K562 (cell line): Measurements from ENCODE around the gene NCAPD2. TPM values are rescaled to one million over a fixed set of nuclear protein-coding genes. Genes with fewer than 3 reads are reported as not detected.
A peak's percentile ranks its signal among the peaks of the same experiment; 100 is the strongest.
"Not testable (repeated sequence)": the region's sequence is repeated elsewhere in the genome, so short reads cannot be mapped to it uniquely, and the experiment has no call there.

Experiments used
- ATAC-seq: fragments of 200-7000 bp; cut with Tn5 transposase; 3 replicates; pipeline ENCODE4 v1.9.1; 2020; ENCODE audit warnings: moderate library complexity
- BruUV-seq: library from RNA; stranded (reverse); fragments of 400-500 nt; replicated peaks from 2 replicates; lab custom pipeline; 2021; lab: Mats Ljungman, UMichigan
- CTCF ChIA-PET: fragments of 300-600 bp; formaldehyde crosslinking; extraction: SDS; loops from one replicate; lab custom pipeline; 2021; ENCODE audit warnings: low intra/inter-chr PET ratio; lab: Yijun Ruan, JAX
- POLR2A ChIA-PET: fragments of 300-600, 350-650 bp; sonication (Branson Sonifier 250); formaldehyde crosslinking; extraction: SDS; loops from one replicate; lab custom pipeline; 2021; ENCODE audit warnings: antibody characterized with exemption, inconsistent platforms; lab: Yijun Ruan, JAX
- DNase-seq, 4 experiments: peaks; one replicate each; pipeline versions ENCODE4 v3.0.0 to v3.0.0-alpha.2; 2011 to 2018; ENCODE audit warnings: low spot score in 3 of 4, mixed read lengths in 3 of 4; ENCODE audit errors: extremely low read depth in 1 of 4
- FAIRE-seq: peaks from 2 replicates; lab custom pipeline; 2011; peaks lifted over from hg19 to GRCh38; lab: Jason Lieb, UNC
- H2AFZ ChIP-seq: 2 replicates; pipeline ENCODE4 v1.6.0; 2011; ENCODE audit warnings: low read depth, low read length, control low read depth, inconsistent platforms
- H3K27ac ChIP-seq: fragments of 200-600 bp; 3 replicates; pipeline ENCODE4 v1.8.0; 2011; ENCODE audit warnings: low read depth, mild to moderate bottlenecking, control low read depth, inconsistent platforms, low read length, moderate library complexity, mixed read lengths; ENCODE audit errors: extremely low read depth
- H3K27me3 ChIP-seq, 2 experiments: fragments of 300-600 bp in 1 of 2; 2 replicates in 1 of 2; 3 replicates in 1 of 2; pipeline versions ENCODE4 v1.6.0 to v1.8.0; 2011; ENCODE audit warnings: inconsistent platforms in 2 of 2, low read length in 2 of 2, mild to moderate bottlenecking in 1 of 2, mixed read lengths in 1 of 2, moderate library complexity in 1 of 2; ENCODE audit not compliant: control insufficient read depth in 2 of 2, insufficient read depth in 2 of 2
- H3K36me3 ChIP-seq: fragments of 300-600 bp; 3 replicates; pipeline ENCODE4 v1.8.0; 2011; ENCODE audit warnings: mild to moderate bottlenecking, low read length, inconsistent platforms; ENCODE audit not compliant: control insufficient read depth, insufficient read depth
- H3K4me1 ChIP-seq, 2 experiments: fragments of 200-600 bp in 1 of 2; replicated peaks in 1 of 2; 2 replicates in 1 of 2; 3 replicates in 1 of 2; pipeline versions ENCODE4 v1.5.1 to v1.8.0; 2011; ENCODE audit warnings: inconsistent platforms in 2 of 2, low read length in 2 of 2, mild to moderate bottlenecking in 1 of 2, mixed read lengths in 1 of 2, moderate library complexity in 1 of 2; ENCODE audit not compliant: control insufficient read depth in 2 of 2, insufficient read depth in 2 of 2
- H3K4me2 ChIP-seq: 2 replicates; pipeline ENCODE4 v1.6.1; 2011; ENCODE audit warnings: low read length, control low read depth, inconsistent platforms, mixed read lengths; ENCODE audit not compliant: insufficient read depth
- H3K4me3 ChIP-seq: fragments of 200-600 bp; sonication (generic), shearing (Covaris generic); 2 replicates; pipeline ENCODE4 v1.5.1; 2016; ENCODE audit warnings: control low read depth, inconsistent platforms
- H3K79me2 ChIP-seq: fragments of 200-600 bp; 3 replicates; pipeline ENCODE4 v1.8.0; 2011; ENCODE audit warnings: low read length, inconsistent platforms; ENCODE audit not compliant: control insufficient read depth, insufficient read depth
- H3K9ac ChIP-seq, 2 experiments: 2 replicates each; pipeline versions ENCODE4 v1.6.0 to v1.6.1; 2011; ENCODE audit warnings: low read depth in 2 of 2, low read length in 2 of 2, control low read depth in 1 of 2, inconsistent platforms in 1 of 2, mild to moderate bottlenecking in 1 of 2, mixed read lengths in 1 of 2; ENCODE audit not compliant: insufficient read depth in 1 of 2
- H3K9me1 ChIP-seq: one replicate; pipeline ENCODE4 v1.6.0; 2011; ENCODE audit warnings: inconsistent platforms, mild to moderate bottlenecking, low read length, moderate library complexity; ENCODE audit not compliant: control insufficient read depth, insufficient read depth
- H3K9me3 ChIP-seq: replicated peaks from 2 replicates; pipeline ENCODE4 v1.5.1; 2011; ENCODE audit warnings: low read depth, low read length, inconsistent platforms; ENCODE audit not compliant: control insufficient read depth, insufficient read depth
- H4K20me1 ChIP-seq: replicated peaks from 2 replicates; pipeline ENCODE4 v1.6.1; 2011; ENCODE audit warnings: low read length, inconsistent platforms, mixed read lengths; ENCODE audit not compliant: control insufficient read depth, insufficient read depth
- POLR2A ChIP-seq: fragments of 450-650 bp; conservative IDR thresholded peaks from 2 replicates; pipeline ENCODE4 v1.6.1; 2016
- PTRF ChIP-seq: fragments of 450-650 bp; IDR thresholded peaks from 2 replicates; pipeline ENCODE4 v1.6.1; 2016; ENCODE audit warnings: mild to moderate bottlenecking, missing genetic modification characterization, missing compliant biosample characterization
- SUPT5H ChIP-seq: fragments of 450-650 bp; IDR thresholded peaks from 2 replicates; pipeline ENCODE4 v1.6.1; 2016
- ZNF76 ChIP-seq: fragments of 250-450 bp; sonication (Bioruptor Pico); IDR thresholded peaks from 2 replicates; pipeline ENCODE4 v1.4.0; 2020; ENCODE audit warnings: mild to moderate bottlenecking, moderate library complexity, borderline replicate concordance
- WGBS: fragments of 100-300 bp; shearing (Covaris generic); methylation state at CpG from one replicate; pipeline ENCODE4 v1.1.6; 2016; ENCODE audit warnings: low coverage, mixed read lengths; ENCODE audit not compliant: insufficient coverage; ENCODE audit errors: missing lambda C conversion rate; 5-methylcytosine and 5-hydroxymethylcytosine counted together
- in situ Hi-C: fragments of 300-500 bp; cut with MboI; formaldehyde crosslinking; loops from 4 replicates; pipeline ENCODE4 v1.15.0; 2018; ENCODE audit warnings: inconsistent platforms, mixed read lengths
- intact Hi-C: fragments of 100-400 bp; cut with micrococcal nuclease; formaldehyde crosslinking; loops from 2 replicates; pipeline ENCODE4 v1.14.2; 2022
- polyA plus RNA-seq, 8 experiments: library from polyadenylated mRNA; depleted of rRNA in 4 of 8; stranded (reverse) in 5 of 8; unstranded in 3 of 8; fragments of >200 nt; fragmentation: Nextera tagmentation in 2 of 8; fragmentation: Illumina TruSeq in 1 of 8; extraction: Ambion mirVana in 2 of 8; extraction: Trizol in 1 of 8; gene quantifications; 2 replicates each; pipeline versions ENCODE4 v1.2.1 to v1.2.3, GENCODE V29; 2011 to 2014; ENCODE audit warnings: inconsistent platforms in 1 of 8, missing spikeins in 1 of 8
- total RNA-seq, 7 experiments: library from RNA; depleted of rRNA in 6 of 7; stranded (reverse); fragments of >200 nt in 6 of 7; fragmentation: Illumina TruSeq in 2 of 7; extraction: Trizol in 2 of 7; gene quantifications; 2 replicates each; pipeline versions ENCODE4 v1.2.1 to v1.2.3, GENCODE V29; 2011 to 2021; ENCODE audit warnings: low replicate concordance in 1 of 7
- TF ChIP-seq, protein P1 (sequence below): fragments of 450-650 bp; IDR thresholded peaks from 2 replicates; pipeline ENCODE4 v1.6.1; 2016; ENCODE audit warnings: low read depth, mild to moderate bottlenecking, moderate library complexity

Gene NCAPD2
- total and polyA plus RNA-seq, 9 of the 15 experiments (the other 6 are each of a cell fraction or from before 2014, with no cell fraction given) = 16.9 to 93.7 (median 68.3) TPM

DNA sequence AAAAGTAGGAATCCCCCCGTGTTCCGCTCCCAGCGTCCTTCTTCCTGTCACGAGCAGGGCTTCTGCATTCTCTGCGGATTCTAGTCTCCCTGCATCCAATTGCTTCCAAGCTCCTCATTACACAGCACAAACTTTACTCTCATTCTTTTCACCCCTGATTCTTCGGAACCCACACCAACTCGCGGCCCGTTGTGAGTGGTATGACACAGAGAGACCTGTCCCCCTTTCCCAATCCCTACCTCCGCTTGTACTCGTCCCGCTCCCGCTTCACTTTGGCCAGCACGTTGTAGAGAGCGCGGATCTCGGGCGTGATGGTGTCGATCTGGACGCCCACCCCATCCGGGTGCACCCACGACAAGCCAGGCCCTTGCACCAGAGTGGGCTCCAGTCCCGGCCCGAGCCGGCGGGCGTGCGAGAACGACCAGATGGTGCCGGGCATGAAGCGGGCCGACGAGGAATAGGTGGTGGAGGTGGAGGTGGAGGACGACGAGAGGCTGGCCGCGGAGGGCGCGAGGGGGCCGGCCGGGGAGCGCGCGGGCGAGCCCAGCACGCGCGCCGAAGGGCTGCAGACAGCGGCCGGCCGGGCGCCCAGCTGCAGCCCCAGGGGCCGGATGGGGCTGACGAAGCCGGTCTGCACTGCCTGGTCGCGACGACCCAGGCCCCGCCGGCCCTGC is 61.3 kb downstream of the NCAPD2 start (continued):
- TF ChIP-seq, protein P1, sequence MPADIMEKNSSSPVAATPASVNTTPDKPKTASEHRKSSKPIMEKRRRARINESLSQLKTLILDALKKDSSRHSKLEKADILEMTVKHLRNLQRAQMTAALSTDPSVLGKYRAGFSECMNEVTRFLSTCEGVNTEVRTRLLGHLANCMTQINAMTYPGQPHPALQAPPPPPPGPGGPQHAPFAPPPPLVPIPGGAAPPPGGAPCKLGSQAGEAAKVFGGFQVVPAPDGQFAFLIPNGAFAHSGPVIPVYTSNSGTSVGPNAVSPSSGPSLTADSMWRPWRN = no peak
- TF ChIP-seq ZNF76 (CRISPR knock-in tag) = no peak
- TF ChIP-seq PTRF = no peak

DNA sequence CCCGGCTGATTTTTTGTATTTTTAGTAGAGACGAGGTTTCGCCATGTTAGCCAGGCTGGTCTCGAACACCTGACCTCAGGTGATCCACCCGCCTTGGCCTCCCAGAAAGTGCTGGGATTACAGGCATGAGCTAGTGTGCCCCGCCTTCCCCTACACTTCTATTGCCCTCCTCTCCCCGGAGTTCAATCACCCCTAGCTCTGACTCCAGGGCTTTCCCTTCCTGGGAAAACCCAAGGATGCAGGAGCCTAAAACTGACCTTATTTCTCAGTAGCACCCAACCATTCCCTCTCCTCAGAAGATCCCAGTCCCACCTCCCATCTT is 62.6 kb downstream of the NCAPD2 start:
- H3K79me2 ChIP-seq, H3K9ac ChIP-seq, H3K4me2 ChIP-seq, BruUV-seq, H3K27ac ChIP-seq, H3K9me3 ChIP-seq, FAIRE-seq, H2AFZ ChIP-seq, H3K4me3 ChIP-seq, H4K20me1 ChIP-seq, CTCF ChIA-PET, DNase-seq, H3K9me1 ChIP-seq, in situ Hi-C loops, ATAC-seq, H3K27me3 ChIP-seq: not testable (repeated sequence)
- TF ChIP-seq SUPT5H = 0 out of 2 replicates have a peak, but pooled peaks have one; percentile 23
- TF ChIP-seq POLR2A = peak; percentile 40; the same call in 1 of the 2 replicates
- peaks cover 2 to 20% of the 10 kb centered on the region in 2 experiments; a peak in 4 of 5 replicates for H3K4me1 ChIP-seq
- intact Hi-C loops = loop anchor here (10.0 kb wide), 1 partner anchor 268 kb away; the partner anchor contains the start of genes GPR162 and P3H3
- POLR2A ChIA-PET = interaction anchor here (0.6 kb wide), 1 partner anchor 101 kb away, joined by 3 read pairs; no protein-coding TSS in a partner anchor
- WGBS = 95% methylated on average over 4 of the region's 7 CpGs
- H3K36me3 ChIP-seq = peaks cover 45% of the 10 kb centered on the region; the same call in 2 of the 3 replicates
